ENCODE measurements around the gene PRKCQ. TPM values are rescaled to one million over a fixed set of nuclear protein-coding genes. Genes with fewer than 3 reads are reported as not detected.

PRKCQ gene
- total RNA-seq, 1 donor from 2014 or later = 2.1 TPM

GRCh38 chr10:6431186-6431585 lies 148.9 kb downstream of the PRKCQ start:
- no peak for FAIRE-seq

DNA sequence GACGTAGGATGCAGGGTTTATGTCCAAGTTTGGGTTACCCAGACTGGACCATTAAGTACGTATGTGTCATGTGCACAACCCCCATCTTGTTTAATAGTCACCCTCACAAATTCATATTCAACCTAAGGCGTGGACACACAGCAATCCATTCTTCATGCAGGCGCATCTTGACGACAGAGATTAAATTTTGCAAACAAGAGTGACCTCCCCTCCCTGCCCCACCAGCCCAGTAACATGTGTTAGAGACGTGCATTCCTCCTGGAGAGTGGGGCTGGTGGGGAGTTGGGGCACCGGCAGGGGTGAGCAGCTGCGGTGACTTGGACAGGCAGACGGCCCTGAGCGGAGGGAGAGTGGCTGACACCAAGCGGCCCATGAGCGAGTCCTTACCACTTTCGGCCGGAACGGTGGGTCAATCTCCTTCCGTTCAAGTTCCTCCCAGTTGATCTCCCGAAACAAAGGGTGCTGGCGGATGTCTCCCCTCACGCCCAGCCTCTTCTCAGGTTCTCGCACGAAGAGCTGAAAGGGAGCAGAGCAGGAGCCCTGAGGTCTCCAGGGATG lies 149.6 kb downstream of the PRKCQ start:
- Histone ChIP-seq H3K36me3 (ENCODE audit: insufficient read depth, low read length) (no peaks in the 10 kb centered on the region), H3K4me3 (ENCODE audit: insufficient read depth, low read depth, low read length) (no peak overlapping the region), H3K27me3 (ENCODE audit: insufficient read depth, low read length) (no peaks in the 10 kb centered on the region), H3K9me3 (ENCODE audit: insufficient read depth, low read depth, low read length) (no peaks in the 10 kb centered on the region), H4K20me1 (ENCODE audit: insufficient read depth, low read length) (no peaks in the 10 kb centered on the region), H3K79me2 (ENCODE audit: insufficient read depth, low read length) (no peaks in the 10 kb centered on the region), H2AFZ (ENCODE audit: low read depth, low read length) (no peak overlapping the region), H3K9ac (ENCODE audit: low read length) (no peak overlapping the region), H3K4me1 (ENCODE audit: insufficient read depth, low read length) (no peaks in the 10 kb centered on the region), H3K27ac (ENCODE audit: low read depth, low read length) (no peak overlapping the region), H3K4me2 (ENCODE audit: low read length) (no peak overlapping the region)
- no peaks in the 10 kb centered on the region for H3K4me1 Mint-ChIP-seq (ENCODE audit: low read depth, unreplicated experiment)
- H3K4me3 Mint-ChIP-seq (ENCODE audit: unreplicated experiment) = no peak overlapping the region
- H3K27ac Mint-ChIP-seq (ENCODE audit: unreplicated experiment) = no peak overlapping the region
- no peak for FAIRE-seq
- H3K36me3 Mint-ChIP-seq (ENCODE audit: low read depth, unreplicated experiment) = peaks cover 2% of the 10 kb centered on the region
- H3K27me3 Mint-ChIP-seq (ENCODE audit: low read depth, unreplicated experiment) = peaks cover 3% of the 10 kb centered on the region
- TF ChIP-seq CTCF (IDR thresholded peaks at IDR 0.05; ENCODE audit: insufficient read depth, low read depth, low read length) = no peak
- TF ChIP-seq EZH2 (IDR thresholded peaks at IDR 0.05; ENCODE audit: insufficient read depth, low read length) = no peak
- no peak for DNase-seq (ENCODE audit: low read depth)
- no peaks in the 10 kb centered on the region for H3K9me3 Mint-ChIP-seq (ENCODE audit: unreplicated experiment)

More at GRCh38 chr10:6431186-6431585, 148.9 kb downstream of the PRKCQ start:
- Mint-ChIP-seq H3K27ac (ENCODE audit: unreplicated experiment) (no peak overlapping the region), H3K4me1 (ENCODE audit: low read depth, unreplicated experiment) (no peaks in the 10 kb centered on the region), H3K36me3 (ENCODE audit: low read depth, unreplicated experiment) (peaks cover 2% of the 10 kb centered on the region), H3K4me3 (ENCODE audit: unreplicated experiment) (no peak overlapping the region), H3K27me3 (ENCODE audit: low read depth, unreplicated experiment) (peaks cover 4% of the 10 kb centered on the region), H3K9me3 (ENCODE audit: unreplicated experiment) (no peaks in the 10 kb centered on the region)
- no peaks in the 10 kb centered on the region for H3K9me3 ChIP-seq (ENCODE audit: insufficient read depth, low read depth, low read length)
- no peaks in the 10 kb centered on the region for H4K20me1 ChIP-seq (ENCODE audit: insufficient read depth, low read length)
- no peak overlapping the region for H3K27ac ChIP-seq (ENCODE audit: low read depth, low read length)
- no peak overlapping the region for H3K4me3 ChIP-seq (ENCODE audit: insufficient read depth, low read depth, low read length)
- no peak overlapping the region for H3K4me2 ChIP-seq (ENCODE audit: low read length)
- H3K79me2 ChIP-seq (ENCODE audit: insufficient read depth, low read length) = no peaks in the 10 kb centered on the region
- H3K4me1 ChIP-seq (ENCODE audit: insufficient read depth, low read length) = no peaks in the 10 kb centered on the region
- no peak overlapping the region for H2AFZ ChIP-seq (ENCODE audit: low read depth, low read length)
- TF ChIP-seq EZH2 (IDR thresholded peaks at IDR 0.05; ENCODE audit: insufficient read depth, low read length) (no peak), CTCF (IDR thresholded peaks at IDR 0.05; ENCODE audit: insufficient read depth, low read depth, low read length) (no peak)
- H3K36me3 ChIP-seq (ENCODE audit: insufficient read depth, low read length) = no peaks in the 10 kb centered on the region
- H3K27me3 ChIP-seq (ENCODE audit: insufficient read depth, low read length) = no peaks in the 10 kb centered on the region
- no peak overlapping the region for H3K9ac ChIP-seq (ENCODE audit: low read length)
- no peak for DNase-seq (ENCODE audit: low read depth)

DNA sequence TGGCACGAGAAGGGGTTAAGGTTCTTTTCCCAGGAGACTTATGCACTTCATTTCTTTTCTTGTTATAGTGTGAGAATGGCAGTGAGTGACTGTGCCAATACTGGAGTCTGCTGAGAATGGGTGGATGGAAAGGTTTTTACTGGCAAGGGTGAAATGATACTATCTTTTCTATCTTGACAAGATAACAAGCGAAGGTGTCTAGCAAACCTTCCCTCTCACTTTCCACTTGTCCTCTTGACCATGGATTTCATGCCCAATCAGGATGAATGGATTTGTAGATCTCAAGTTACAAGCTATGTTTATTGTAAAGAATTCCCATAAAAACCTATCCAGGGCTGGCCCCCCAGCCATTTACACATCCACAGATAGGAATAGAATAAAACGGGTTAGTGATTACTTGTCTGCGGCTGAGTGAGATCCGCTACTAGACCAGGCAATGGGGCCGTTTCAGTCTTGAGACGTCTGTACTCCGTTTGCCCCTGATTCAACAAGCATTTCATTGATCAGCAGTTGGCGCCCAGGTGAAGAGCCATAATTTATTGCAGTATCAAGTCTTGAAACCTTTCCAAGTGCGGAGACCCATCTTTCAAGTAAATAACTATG lies 152.6 kb downstream of the PRKCQ start:
- Mint-ChIP-seq H3K9me3 (ENCODE audit: unreplicated experiment) (peaks cover 3% of the 10 kb centered on the region), H3K27ac (ENCODE audit: unreplicated experiment) (no peak overlapping the region), H3K4me3 (ENCODE audit: unreplicated experiment) (no peak overlapping the region), H3K27me3 (ENCODE audit: low read depth, unreplicated experiment) (peaks cover 1% of the 10 kb centered on the region), H3K4me1 (ENCODE audit: low read depth, unreplicated experiment) (peaks cover 2% of the 10 kb centered on the region), H3K36me3 (ENCODE audit: low read depth, unreplicated experiment) (peaks cover 4% of the 10 kb centered on the region)
- H3K79me2 ChIP-seq (ENCODE audit: insufficient read depth, low read length) = no peaks in the 10 kb centered on the region
- H3K4me2 ChIP-seq (ENCODE audit: low read length) = no peak overlapping the region
- FAIRE-seq (no peak), DNase-seq (ENCODE audit: low read depth) (no peak)
- no peak overlapping the region for H3K27ac ChIP-seq (ENCODE audit: low read depth, low read length)
- H3K4me3 ChIP-seq (ENCODE audit: insufficient read depth, low read depth, low read length) = no peak overlapping the region
- no peaks in the 10 kb centered on the region for H3K27me3 ChIP-seq (ENCODE audit: insufficient read depth, low read length)
- no peaks in the 10 kb centered on the region for H3K36me3 ChIP-seq (ENCODE audit: insufficient read depth, low read length)
- H3K9me3 ChIP-seq (ENCODE audit: insufficient read depth, low read depth, low read length) = no peaks in the 10 kb centered on the region
- H4K20me1 ChIP-seq (ENCODE audit: insufficient read depth, low read length) = no peaks in the 10 kb centered on the region
- peaks cover 3% of the 10 kb centered on the region for H3K4me1 ChIP-seq (ENCODE audit: insufficient read depth, low read length)
- H3K9ac ChIP-seq (ENCODE audit: low read length) = no peak overlapping the region
- TF ChIP-seq CTCF (IDR thresholded peaks at IDR 0.05; ENCODE audit: insufficient read depth, low read depth, low read length) = no peak
- no peak for TF ChIP-seq EZH2 (IDR thresholded peaks at IDR 0.05; ENCODE audit: insufficient read depth, low read length)
- H2AFZ ChIP-seq (ENCODE audit: low read depth, low read length) = no peak overlapping the region
